Fibroblast of upper back skin (primary cell): ENCODE measurements around the gene FADS3.

Experiments
- DNase-seq: peaks from one replicate; pipeline ENCODE4 v3.0.0-alpha.2; 2013

The FADS3 gene

GRCh38 chr11:61875698-61876097 lies 15.6 kb downstream of the FADS3 start:
- DNase-seq, result no peak

- DNase-seq, result no peak
Observed at GRCh38 chr11:61874853-61875252, 16.5 kb downstream of the FADS3 start.

- DNase-seq, result no peak
Observed at GRCh38 chr11:61874377-61874809, 17.0 kb downstream of the FADS3 start.

- no peak for DNase-seq
Observed at GRCh38 chr11:61873588-61874376, 17.6 kb downstream of the FADS3 start.

- no peak for DNase-seq
Observed at GRCh38 chr11:61872935-61873565, 18.3 kb downstream of the FADS3 start.

- peak; percentile 75 for DNase-seq
Observed at GRCh38 chr11:61871158-61871597, 20.2 kb downstream of the FADS3 start.

- peak; percentile 24 for DNase-seq
Observed at GRCh38 chr11:61870541-61871031, 20.8 kb downstream of the FADS3 start.

- DNase-seq, result no peak
Observed at GRCh38 chr11:61869708-61870451, 21.5 kb downstream of the FADS3 start.

GRCh38 chr11:61869429-61869707 lies 22.0 kb downstream of the FADS3 start:
- DNase-seq, result no peak

GRCh38 chr11:61868571-61869428 lies 22.5 kb downstream of the FADS3 start:
- no peak for DNase-seq

GRCh38 chr11:61866958-61867343 lies 24.4 kb downstream of the FADS3 start:
- no peak for DNase-seq

GRCh38 chr11:61866231-61866957 lies 25.0 kb downstream of the FADS3 start:
- no peak for DNase-seq

- DNase-seq, result no peak
Observed at GRCh38 chr11:61864814-61865775, 26.2 kb downstream of the FADS3 start.

GRCh38 chr11:61863548-61864081 lies 27.7 kb downstream of the FADS3 start:
- DNase-seq, result no peak

- no peak for DNase-seq
Observed at GRCh38 chr11:61862714-61863547, 28.4 kb downstream of the FADS3 start.

- no peak for DNase-seq
Observed at GRCh38 chr11:61861634-61862033, 29.7 kb downstream of the FADS3 start.

GRCh38 chr11:61860054-61860903 lies 31.1 kb downstream of the FADS3 start:
- DNase-seq, result peak; percentile 17

GRCh38 chr11:61855939-61856680 lies 35.2 kb downstream of the FADS3 start:
- no peak for DNase-seq
